Measurements from ENCODE around the gene NEB.
"Not testable (repeated sequence)": the region's sequence is repeated elsewhere in the genome, so short reads cannot be mapped to it uniquely, and the experiment has no call there.

Gene NEB

DNA sequence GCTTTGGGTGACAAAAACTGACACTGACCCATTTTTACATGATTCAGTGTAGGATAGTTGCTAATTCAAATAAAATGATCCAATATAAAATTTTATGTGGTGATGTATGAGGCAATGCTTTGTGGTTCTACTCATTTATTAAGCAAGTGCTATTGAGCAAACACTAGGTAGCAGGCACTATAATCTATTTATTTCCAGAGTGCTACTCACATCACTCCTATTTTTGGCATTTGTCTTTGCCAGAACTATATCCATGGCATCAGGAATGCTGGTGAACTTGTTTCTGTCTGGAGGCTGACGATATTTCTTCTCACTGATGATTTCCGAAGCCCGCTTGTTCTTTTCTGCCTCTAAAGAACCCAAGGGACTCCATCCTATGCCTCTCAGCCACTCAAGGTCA is 84.3 kb downstream of the NEB start:
- DNase-seq (ENCODE audit: low read depth in 2 of 2) = no peak

DNA sequence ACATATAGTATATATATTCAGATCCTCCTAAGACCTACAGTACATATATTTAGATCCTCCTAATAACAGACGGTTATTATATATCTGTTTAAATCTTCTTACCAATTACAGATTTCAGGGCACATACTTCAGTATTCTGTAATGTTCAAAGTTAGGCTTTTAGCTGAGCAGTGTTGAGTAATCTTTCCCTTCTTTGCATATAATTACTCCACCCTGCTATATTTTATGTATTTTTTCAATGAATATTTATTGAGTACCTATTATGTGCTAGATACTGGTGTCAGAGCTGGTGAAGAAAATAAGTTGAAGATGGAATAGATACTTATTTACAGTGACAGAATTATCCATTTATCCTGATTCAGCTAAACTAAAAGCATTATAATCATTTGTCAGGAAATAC is 84.9 kb downstream of the NEB start:
- DNase-seq (ENCODE audit: low read depth in 2 of 2) = no peak

DNA sequence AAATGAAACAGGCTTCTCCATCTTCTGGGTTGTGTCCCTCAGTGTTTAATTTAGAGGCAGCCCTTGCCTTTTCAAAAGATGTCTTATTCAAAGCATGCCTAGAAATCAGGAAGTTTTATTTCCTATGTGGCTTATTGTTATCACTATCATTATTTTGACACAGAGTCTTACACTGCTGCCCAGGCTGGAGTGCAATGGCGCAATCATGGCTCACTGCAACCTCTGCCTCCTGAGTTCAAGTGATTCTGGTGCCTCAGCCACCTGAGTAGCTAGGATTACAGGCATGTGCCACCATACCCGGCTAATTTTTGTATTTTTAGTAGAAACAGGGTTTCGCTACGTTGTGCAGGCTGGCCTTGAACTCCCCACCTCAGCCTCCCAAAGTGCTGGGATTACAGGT is 87.8 kb downstream of the NEB start:
- DNase-seq (ENCODE audit: low read depth in 2 of 2) = not testable (repeated sequence)

DNA sequence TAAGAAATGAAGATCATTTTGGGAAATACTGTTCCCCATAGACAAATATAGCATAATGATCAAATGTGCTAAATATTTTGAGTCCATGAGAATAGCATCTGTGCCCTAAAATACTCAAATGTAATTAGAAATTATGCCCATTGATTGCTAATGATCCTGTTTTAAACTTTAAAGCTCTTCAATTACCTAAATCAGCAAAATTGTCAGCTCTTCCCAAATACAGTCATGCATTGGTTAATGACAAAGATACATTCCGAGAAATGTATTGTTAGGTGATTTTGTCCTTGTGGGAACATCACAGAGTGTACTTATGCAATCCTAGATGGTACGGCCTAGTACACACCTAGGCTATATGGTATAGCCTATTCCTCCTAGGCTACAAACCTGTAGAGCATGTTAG is 89.7 kb downstream of the NEB start:
- DNase-seq (ENCODE audit: low read depth in 2 of 2) = no peak

DNA sequence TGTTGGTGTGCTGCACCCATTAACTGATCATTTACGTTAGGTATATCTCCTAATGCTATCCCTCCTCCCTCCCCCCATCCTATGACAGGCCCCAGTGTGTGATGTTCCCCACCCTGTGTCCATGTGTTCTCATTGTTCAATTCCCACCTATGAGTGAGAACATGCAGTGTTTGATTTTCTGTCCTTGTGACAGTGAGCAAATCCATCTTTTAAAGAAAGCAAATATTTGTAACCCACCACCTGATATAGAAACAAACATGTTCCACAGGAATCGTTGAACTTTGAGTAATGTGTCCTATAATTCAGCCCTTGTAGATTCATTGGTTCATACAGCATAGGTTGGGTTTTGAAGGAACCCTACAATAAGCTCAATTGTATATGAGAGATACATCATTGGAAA is 92.4 kb downstream of the NEB start:
- not testable (repeated sequence) for DNase-seq (ENCODE audit: low read depth in 2 of 2)

DNA sequence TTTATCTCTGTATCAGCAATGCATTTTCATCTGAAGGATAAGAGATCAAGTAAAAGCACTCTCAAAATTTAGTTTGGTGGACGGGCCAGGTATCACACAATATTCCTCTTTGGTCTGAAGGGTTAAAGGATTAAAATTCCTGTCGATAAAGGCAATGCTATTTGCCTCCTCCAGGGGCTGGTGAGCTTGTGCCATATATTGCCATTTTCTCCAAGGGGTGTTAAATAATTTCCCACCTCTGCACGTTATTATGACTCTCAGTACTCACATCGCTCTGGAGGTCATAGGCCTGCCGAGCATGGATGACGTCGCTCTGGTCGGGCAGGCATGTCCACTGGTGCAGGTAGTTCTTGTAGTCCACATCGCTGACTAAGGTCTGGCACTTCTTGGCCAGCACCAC is 94.2 kb downstream of the NEB start:
- DNase-seq (ENCODE audit: low read depth in 2 of 2) = no peak

DNA sequence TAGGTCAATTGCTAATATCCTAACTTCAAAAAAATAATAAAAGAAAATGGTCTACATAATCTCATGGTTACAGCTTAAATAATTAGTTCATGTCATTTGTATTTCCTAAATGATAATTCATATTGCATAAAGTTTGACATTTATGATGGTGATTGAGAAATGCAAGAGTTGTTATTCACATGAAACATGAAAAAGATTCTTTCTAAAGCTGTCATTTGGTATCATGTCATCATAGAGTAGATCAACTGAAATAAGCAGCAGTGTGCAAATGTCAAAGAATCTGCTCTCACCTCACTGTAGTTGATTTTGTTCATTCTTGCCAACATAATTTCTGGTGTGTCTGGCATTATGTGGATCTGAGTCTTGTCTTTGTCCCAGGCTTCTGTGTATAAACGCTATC is 95.3 kb downstream of the NEB start:
- no peak for DNase-seq (ENCODE audit: low read depth in 2 of 2)

DNA sequence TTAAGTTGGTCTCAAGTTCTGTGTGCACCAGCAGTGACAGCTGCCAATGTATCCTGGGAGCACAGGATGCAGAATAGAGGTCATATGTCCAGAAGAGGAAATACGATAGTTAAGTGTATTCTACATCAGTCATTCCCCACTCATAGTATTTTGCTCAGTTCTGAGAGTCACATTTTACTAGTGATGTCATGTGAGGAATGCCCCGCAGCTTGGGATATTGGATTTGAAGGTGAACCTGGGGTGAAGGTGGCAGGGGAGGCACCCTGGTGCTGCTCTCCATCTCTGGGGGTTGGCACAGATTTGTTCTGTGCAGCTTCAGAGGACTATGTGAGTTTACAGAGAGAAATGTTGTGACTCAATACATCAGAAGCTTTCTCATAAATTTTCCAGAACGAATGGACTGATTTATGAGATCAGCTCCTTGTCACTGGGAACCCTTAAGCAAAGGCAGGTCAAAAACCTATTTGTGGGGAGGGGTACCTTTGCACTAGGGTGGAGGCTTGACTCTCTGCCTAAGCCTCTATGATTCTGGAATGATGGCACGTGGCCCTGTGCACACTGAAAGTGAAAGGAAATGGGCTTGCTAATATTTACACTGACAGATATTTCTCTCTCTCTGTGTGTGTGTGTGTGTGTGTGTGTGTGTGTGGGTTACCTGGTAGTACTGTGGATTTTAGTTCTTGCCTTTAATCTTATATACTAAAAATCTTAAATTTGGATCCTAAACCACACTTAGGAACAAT is 95.9 kb downstream of the NEB start:
- DNase-seq (ENCODE audit: low read depth in 2 of 2) = no peak

DNA sequence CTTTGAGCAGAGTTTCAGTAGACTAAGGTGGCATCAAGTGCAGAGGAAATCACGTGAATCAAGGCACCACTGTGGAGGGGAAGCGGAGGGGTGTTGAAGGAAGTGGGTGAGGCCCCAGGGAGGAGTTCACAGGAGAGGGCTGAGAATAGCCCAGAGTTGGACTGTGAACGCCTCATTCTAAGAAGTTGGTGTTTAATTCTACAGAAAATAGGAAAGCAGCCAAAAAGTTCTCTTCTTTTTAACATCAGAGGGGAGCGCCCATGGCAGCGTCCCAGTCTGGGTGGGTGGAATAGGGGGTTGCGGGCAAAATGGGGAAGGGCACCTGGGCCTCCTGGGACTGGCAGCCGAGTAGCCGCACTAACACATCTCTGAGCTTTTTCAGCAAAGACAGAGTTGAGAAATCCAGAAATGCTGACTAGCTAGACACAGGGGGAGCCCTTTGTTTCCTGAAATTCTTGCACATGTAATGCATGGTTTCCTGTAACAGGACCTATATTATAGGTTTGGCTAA is 97.0 kb downstream of the NEB start:
- DNase-seq (ENCODE audit: low read depth in 2 of 2) = peak in 1 of 2 donors; percentile 32

DNA sequence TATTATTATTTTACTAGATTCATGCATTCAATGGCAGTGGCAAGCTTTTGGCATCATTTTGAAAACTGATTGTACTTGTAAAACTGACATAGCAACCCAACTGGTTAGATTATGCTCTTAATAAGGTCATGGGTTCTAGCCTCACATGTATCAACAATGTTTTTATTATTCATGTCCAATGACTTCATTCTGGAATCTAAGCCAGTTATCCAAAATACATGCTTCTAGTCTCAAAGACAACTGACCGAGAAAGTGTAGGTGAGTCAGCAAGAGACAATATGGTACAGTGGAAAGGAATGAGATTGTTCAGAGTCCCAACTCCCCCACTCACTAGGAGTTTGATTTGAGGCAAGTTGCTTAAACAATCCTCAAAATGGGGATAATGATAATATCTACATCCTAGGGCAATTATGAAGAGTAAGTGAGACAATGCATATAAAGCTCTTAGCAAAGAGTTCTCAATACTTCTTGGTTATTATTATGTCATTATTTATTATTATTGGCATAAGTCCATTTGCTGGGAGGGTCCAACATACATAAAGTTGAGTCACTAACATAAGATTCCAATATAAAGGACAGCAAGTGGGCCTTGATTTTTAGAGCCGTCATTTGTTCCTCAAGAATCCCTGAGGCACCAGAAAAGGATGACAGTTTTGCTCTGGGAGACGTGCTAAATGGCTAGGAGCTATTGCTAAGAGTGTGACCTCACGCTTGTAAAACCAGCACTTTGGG is 99.4 kb downstream of the NEB start:
- no peak for DNase-seq (ENCODE audit: low read depth in 2 of 2)

DNA sequence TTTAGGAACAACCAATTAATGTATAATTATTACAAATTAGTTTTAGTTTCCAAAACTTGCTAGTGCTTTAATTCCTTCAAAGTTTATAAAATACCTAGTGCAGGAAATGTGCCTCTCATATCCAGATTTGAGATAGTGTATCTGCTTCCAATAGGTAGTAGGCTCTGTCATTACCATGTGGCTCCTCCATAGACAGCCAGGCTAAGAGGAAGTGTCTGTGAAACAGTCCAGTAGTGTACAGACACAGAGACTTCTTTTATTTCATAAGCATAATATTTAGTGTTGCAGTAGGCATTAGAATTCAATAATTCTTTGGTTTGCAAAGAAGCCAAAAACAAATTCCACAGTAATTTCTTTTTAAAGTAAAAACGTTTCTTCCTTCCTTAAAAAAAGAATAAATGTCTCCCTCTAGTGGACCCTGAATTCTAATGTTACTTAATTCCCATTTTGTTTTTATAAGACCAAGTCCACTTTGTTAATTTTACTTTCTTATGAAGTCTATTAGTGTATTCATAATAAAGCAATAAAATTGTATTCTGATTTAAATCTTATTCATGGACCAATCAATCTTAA is 101.2 kb downstream of the NEB start:
- no peak for DNase-seq (ENCODE audit: low read depth in 2 of 2)

DNA sequence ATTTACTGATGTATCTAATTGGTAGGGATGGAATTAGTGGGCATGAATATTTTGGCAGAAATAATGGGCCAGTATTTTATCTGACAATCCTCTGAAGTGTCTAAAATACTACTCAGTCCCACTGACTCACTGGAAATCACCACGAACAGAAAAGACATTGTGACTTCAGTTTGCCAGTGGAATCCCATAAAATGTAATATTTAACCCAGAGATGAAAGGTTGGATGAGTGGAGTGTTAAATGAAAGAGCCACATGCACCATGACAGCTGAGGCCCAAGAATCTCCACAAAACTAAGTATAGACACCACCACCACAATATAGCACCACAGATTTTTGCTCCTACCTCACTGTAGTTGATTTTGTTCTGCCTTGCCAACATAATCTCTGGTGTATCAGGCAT is 103.9 kb downstream of the NEB start:
- no peak for DNase-seq (ENCODE audit: low read depth in 2 of 2)

DNA sequence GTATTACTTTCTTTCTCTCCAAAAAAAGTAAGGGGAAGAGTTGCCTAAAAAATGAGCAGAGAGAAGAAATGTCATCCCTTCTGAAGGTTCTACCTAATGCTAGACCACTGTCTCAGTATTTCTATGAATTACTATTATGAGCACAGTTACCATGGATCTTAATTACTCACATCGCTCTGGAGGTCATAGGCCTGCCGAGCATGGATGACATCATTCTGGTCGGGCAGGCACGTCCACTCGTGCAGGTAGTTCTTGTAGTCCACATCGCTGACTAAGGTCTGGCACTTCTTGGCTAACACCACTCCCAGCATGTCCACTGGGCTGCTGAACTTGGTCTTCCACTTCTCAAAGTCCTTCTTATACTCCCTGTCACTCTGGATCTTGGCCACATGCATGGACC is 106.9 kb downstream of the NEB start:
- no peak for DNase-seq (ENCODE audit: low read depth in 2 of 2)

DNA sequence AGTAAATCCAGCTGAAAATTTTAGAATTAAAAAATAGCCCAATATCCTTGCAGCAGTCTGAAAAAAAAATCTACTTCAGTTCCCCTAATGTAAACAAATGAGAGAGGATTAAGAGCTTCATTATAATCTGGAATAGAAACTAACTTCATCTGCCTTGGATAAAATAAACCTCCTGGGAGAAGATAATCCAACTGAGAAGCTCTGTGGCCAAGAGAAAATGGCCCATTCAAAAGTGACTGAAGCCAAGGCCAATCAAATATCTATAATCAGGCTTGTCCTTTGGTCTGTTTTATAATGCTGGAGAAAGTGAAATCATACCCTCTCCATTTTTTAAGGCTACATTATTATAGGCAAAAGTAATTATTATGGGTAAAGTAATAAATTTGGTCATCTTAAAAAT is 110.0 kb downstream of the NEB start:
- no peak for DNase-seq (ENCODE audit: low read depth in 2 of 2)

DNA sequence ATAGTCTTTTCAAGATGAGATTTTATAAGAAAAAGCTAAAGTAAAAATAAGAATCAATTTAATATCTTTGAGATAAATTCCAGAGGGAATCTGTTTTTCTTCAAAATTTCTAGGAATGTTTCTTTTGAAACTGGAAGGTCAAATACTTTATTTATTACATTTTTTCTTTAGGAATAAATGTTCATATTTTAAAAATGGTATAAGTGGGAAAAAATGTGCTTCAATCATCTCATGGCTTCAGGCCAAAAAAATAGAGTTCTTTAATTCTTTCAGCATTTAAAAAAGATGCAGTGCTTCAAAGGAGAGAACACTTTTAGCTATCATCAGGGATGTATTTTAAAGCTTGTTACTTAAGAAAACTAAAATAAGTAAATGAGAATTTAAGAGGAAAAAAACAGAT is 110.6 kb downstream of the NEB start:
- no peak for DNase-seq (ENCODE audit: low read depth in 2 of 2)

DNA sequence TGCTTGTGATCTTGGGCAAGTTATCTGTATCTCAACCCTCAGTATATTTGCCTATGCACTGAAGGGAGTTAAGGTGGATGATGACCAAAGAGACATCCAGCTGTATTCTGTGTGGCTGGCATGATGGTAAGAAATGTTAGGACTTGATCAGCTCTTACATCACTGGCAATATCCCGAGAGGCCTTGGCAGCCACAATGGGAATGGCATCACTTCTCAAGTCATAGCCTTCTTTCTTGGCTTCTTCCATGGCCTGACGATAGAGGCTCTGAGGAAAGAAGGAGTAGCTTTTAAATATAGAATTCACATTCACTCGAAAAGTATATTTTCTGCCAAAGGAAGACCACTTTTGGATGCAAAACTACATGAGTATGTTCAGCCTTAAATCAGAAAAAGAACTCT is 113.5 kb downstream of the NEB start:
- DNase-seq (ENCODE audit: low read depth in 2 of 2) = no peak

DNA sequence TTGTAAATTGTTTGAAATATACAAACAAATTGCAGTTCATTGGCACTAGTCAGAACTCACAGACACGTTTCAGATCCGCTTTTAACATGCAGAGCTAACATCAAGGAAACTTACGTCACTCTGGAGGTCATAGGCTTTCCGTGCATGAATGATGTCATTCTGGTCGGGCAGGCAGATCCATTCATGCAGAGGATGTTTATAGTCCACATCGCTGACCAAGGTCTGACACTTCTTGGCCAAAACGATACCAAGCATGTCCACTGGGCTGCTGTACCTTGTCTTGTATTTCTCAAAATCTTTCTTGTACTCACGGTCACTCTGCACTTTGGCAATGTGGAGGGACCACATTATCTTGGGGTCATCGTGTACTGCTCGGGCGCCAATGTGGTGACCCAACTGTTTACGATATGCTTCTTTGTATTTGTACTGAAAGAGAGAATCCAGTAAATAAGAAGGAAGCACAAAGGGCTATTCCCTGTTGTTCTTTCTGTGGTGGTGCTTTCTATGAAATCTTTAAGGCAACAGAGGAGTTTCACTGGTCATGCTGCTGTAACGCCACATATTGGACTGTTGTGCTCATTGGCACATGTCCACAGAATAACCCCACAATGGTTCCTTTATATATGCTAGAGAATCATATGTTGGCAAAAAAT is 114.8 kb downstream of the NEB start:
- no peak for DNase-seq (ENCODE audit: low read depth in 2 of 2)

DNA sequence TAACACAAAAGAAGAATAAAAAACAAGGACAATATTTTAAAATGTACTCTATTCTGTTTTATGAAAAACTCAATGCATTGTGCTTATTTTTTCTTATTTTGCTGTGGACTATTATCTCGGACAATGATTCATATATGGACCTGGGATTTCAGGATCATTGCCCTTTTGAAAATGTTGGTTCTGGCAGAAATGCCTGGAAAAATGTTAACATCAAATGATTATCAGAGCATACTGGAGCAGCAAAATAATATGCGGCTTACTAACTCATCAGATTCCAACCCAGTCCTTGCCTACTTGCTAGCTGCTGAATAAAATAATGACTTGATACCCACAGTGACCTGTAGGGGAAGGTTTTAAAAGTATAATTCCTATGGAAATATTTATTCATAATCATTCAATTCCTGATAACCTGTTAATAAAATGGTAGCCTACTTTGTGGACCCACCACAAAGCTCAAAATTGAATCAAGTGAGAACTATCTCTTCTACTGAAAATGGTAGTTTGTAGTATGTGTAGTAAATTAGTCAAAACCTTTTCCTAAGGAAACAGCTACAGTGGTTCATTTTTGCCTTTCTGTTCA is 117.4 kb downstream of the NEB start:
- no peak for DNase-seq (ENCODE audit: low read depth in 2 of 2)

DNA sequence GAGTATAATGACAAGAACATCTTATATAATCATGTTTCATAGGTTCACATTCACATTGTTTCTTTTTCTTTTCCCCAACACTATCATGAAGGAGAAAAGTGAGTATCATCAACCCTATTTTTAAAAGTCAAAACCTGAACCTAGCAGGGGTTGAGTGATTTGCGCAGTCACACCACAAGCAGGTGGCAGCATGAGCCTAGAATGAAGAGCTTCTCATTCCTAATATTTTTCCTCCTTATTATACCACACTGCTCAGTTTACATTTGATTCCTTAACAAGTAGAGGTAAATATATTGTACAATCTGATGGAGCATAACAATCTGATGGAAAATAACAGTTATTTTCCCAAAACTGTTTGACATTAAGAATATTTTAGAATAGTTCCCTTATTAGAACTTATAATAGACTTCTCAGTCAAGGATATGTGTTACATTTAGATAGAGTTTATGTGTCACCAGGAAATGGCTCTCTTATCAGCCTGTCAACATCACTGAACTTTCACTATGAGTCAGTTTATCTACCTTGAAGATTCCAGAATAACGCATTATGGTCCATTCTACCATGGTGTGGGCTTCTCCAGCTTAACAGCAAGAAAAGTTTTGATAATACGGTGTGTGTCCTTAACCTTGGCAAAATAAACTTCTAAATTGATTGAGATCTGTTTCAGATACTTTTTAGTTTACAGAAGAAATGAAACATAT is 119.5 kb downstream of the NEB start:
- no peak for DNase-seq (ENCODE audit: low read depth in 2 of 2)

DNA sequence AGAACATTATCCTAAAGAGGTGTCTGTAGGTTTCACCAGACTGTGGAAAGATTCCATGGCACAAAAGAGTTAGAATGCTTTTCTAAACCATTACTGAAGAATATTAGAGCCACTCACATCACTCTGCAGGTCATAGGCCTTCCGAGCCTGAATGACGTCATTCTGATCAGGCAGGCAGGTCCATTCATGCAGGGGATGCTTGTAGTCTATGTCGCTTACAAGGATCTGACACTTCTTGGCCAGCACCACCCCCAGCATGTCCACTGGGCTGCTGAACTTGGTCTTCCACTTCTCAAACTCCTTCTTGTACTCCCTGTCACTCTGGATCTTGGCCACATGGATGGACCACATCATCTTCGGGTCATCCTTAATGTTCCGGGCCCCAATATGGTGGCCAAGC is 120.1 kb downstream of the NEB start:
- no peak for DNase-seq (ENCODE audit: low read depth in 2 of 2)

DNA sequence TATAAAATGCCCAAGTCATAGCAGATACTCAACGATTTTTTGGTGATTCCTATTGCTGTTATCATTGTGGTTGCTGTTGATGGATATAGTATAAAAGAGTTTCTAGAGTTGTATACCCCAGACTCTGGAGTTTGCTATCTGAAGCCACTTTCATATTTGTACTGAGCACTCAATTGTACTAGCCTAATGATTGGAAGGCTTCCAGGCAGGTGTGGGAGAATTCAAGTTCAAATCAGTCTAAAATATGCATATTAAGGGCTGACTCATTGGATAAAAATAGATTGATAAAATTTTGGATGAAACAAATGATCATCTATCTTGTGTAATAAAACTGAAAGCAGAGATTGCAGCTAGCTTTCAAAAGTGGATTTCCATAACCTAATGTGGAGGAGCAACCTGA is 122.9 kb downstream of the NEB start:
- DNase-seq (ENCODE audit: low read depth in 2 of 2) = no peak

DNA sequence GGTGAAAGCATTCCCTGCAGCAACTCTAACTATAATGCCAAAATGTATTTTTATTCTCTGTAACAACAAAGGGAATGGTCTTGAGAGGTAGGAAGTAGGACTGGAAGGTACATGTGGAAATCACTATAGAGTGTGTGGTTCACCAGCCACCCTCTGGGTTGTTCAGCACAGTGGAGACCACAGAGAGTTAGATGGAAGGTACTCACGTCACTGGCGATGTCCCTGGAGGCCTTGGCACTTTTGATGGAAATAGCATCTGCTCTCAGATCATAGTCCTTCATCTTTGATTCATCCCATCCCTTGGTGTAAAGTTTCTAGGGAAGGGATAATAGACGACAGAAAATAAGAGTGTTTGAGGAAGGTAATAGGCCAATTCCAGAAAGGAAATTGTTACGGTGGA is 124.0 kb downstream of the NEB start:
- no peak for DNase-seq (ENCODE audit: low read depth in 2 of 2)

All from stimulated activated CD4-positive, alpha-beta T cell treated with anti-CD3 and anti-CD28 coated beads, Interleukin-1b, Interleukin-23, amount 100 ng/mL, for 4 hours (primary cell).